GM19397 (cell line): ENCODE results near the gene TSC22D1.
"Not testable (repeated sequence)": the region's sequence is repeated elsewhere in the genome, so short reads cannot be mapped to it uniquely, and the experiment has no call there.

Experiments used
- ATAC-seq: cut with Tn5 transposase; IDR thresholded peaks from one replicate; pipeline ENCODE4 v1.9.1; 2021; ENCODE audit warnings: mild to moderate bottlenecking, moderate library complexity; ENCODE audit not compliant: unreplicated experiment

Gene TSC22D1

DNA sequence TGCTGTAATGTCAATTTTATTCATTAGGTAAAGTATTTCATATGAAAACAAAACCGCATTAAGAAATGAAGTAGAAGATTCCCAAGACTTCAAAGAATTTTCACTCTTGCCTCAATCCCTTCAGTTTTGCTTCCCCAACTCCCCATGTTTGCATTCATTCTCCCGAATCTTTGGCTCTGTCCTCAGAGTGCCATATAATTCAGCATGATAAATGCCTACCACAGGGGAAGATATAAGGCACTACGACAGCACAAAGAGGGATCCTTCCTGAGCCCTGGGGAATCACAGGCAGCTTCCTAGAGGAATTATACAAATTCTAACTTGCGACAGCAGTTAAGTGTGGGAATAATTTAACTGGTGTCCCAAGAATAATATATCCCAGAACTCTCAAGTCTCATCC is 68.5 kb downstream of the TSC22D1 start:
- ATAC-seq = no peak

DNA sequence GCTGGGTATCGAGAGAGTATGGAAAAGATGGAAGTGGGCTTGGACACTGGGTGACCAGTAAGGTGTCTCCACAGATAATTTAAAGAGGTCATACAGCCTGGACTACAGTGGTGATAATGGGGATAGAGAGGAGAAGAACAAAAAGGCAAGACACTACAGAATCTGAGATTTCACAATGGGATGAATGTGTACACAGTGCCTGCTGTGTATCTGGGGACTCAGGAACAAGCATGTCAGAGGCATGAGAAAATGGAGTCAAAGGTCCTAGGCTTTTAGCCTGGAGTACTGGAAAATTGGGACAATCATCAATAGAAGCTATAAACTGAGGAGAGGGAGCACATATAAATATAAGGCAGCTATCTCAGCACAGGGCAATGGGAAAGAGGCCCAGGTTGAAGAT is 69.4 kb downstream of the TSC22D1 start:
- no peak for ATAC-seq

DNA sequence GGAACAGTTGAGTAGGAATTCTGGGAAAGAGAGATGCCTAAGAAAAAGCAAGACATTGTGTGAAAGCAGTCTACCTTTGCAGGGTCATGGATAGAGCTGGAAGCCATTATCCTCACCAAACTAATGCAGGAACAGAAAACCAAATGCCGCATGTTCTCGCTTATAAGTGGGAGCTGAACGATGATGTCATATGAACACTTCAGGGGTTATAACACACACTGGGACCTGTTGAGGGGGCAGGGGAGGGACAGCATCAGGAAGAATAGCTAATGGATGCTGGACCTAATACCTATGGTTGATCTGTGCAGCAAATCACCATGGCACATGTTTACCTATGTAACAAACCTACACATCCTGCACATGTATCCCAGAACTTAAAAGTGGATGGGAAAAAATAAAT is 69.9 kb downstream of the TSC22D1 start:
- ATAC-seq = no peak

DNA sequence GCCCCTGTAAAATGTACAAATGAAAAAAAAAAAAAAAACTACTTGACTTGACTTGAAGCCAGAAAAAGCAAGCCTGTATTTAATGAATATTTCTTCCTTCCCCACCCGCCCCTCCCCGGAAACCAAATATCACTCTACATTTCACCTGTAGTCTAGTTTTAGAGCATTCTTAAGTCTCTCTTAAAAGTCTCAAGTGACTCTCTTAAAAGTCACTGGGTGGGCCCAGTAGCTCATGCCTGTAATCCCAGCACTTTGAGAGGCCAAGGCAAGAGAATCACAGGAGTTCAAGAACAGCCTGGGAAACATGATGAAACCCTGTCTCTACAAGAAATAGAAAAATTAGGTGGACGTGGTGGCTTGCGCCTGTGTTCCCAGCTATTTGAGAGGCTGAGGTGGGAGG is 72.0 kb downstream of the TSC22D1 start:
- ATAC-seq = no peak

DNA sequence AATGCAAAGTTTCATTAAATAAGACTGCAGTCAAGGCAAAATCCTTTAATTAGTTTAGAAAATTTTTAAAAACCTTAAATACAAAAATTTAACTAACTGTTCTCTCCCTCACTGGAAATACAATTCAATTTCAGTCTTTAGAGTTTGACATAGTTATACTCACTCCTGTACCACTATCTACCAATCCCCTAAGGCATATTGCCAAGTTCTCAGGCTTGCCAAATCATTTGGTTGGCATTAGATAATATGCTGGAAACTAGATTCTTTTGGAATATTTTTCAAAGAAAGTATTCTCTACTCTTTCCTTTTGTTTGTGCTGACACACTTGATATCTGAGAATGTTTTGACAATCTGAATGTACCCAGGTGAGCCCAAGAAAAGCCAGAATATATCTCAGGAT is 77.2 kb downstream of the TSC22D1 start:
- ATAC-seq = no peak

DNA sequence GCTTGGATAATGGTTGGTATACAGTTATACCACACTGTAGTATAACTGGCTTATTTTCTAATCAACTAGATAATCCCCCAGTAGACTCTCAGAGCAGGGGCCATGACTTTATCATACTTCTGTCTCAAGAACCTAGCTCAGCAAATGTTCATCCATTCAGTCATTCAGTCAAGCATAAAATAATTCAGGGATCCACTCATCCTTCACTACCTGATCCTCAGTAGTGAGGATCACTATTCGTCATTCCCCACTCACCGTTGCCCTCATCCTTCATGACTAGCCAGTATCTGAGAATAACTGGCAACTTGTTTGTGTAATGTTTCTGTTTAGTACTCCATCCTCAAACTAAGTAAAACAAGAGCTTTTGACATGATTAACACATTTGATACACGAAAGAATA is 77.6 kb downstream of the TSC22D1 start:
- ATAC-seq = no peak

DNA sequence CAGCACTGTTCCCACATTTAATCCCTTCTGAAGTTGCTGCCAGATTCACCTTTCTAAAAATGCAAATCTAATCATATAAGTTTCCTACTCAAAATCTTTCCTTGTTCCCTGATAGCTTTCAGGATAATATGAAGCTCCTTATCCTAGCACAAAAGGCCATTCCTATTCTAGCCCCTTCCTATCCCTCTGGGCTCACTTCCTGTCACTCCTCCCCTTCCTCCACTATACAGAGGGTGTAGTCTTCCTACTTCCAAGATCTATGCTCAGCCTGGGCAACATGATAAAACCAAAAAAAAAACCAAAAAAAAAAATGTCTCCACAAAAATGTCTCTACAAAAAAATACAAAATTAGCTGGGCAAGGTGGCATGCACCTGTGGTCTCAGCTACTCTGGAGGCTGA is 78.3 kb downstream of the TSC22D1 start:
- ATAC-seq = no peak

DNA sequence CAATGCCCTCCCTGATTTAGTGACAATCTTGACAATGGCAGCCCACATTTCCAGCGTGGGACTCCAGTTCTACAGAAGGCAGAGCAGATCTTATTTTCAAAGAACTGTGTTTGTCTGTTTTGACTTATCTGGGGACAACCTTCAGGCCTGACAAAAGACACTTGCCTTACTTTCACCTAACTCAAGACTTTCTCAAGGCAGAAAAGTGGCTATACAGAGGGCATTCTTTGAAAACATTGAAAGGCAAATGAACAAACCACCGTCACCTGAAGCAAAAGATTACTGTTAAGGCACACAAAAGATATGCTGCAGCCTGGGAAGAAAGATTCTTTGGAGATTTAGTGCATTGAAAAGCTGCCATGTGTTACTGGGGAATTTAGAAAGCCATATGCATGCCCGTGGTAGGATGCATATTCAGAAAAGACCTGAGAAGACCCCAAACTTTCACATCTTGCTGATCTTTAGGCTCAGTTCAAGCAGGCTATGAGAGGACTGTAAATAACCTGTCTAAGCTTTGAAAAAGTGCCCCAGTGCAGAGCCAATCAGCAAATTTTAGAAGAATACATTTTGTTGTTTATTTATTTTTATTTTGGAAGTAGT is 82.8 kb downstream of the TSC22D1 start:
- ATAC-seq = no peak

DNA sequence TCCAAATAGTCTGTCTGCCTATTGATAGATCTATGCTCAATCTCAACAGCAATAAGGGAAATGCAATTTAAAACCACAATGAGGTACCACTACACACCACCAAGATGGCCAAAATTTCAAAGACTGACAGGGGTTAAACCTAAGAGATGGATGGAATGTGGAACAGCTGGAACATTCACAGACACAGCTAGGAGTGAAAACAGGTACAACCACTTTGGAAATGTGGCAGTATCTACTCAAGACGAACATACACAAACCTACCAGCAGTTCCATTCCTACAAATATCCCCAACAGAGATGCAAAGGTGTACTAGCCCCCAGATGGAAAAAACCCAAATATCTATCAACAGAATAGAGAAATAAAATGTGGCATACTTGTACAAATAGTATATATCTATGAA is 86.4 kb downstream of the TSC22D1 start:
- no peak for ATAC-seq

DNA sequence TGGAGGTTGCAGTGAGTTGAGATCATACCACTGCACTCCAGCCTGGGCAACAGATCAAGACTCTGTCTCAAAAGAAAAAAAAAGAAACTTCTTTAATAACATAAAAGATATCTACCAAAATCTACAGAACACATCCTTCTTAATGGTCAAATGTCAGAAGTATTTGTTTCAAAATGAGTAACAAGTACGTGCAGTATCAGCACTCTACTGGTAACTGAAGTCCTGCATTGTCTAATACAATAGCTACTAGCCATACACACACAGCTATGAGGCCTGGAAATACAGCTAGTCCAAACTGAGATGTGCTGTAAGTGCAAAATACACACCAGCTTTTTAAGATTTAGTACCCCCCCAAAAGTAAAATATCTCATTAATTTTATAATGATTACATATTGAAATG is 88.1 kb downstream of the TSC22D1 start:
- no peak for ATAC-seq

DNA sequence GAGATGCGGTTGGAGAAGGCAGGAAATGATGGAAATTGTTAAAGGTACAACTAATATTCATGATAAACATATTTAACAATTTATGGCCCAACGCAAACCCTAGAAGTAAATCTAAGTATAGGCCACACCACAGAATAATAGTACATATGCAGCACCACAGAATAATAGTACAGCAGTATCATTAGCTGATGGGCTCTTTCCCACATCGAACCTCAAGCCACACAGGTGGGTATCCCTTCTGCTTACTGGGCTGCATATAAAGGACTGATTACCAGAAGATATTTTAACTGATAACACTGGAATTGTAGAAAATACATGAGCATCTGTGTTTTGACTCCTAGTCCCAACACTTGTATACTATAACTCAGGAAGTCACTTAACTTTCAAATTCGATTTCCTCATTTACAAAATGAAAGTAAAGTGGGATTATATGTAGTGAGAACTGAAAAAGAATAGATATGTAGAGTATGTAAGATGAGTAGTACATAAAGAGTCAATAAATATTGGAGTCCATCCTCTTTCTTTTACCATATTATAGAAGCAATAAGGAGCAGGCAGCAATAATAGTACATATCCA is 91.5 kb downstream of the TSC22D1 start:
- no peak for ATAC-seq

DNA sequence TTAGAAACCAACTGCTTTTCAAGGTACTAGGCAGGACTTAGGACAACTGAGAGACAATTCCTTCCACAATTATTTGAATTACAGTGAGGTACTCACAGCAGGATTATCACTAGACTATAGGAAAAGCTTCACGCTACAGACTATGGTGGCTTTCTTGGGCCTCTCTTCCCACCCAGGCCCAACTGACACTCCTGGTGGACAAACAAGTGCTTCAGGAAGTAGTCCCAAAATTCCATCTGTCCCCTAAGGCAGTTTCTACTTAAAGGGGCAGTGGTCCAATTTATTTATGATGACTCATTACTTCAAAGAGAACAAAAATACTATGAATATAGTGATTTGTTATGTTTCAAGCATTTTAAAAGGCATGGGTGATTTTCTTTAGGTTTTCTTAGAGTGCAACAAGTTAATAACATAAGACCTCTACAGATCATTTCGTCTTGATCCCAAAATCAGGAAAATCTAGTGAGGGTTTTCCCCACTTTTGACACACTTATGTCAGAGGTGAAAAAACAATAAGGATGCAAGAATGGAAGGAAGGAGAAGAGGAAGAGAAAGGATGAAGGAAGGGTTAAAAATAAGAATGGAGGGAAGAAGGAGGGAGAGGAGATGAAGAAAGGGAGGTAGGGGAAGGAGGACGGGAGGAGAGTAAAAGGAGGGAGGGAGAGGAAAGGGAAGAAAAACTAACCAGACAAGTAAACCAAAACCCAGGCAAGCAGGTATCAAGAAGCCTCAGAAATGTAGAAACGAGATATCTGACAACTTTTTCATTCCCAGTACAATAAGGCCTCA is 101.8 kb downstream of the TSC22D1 start:
- ATAC-seq = no peak

DNA sequence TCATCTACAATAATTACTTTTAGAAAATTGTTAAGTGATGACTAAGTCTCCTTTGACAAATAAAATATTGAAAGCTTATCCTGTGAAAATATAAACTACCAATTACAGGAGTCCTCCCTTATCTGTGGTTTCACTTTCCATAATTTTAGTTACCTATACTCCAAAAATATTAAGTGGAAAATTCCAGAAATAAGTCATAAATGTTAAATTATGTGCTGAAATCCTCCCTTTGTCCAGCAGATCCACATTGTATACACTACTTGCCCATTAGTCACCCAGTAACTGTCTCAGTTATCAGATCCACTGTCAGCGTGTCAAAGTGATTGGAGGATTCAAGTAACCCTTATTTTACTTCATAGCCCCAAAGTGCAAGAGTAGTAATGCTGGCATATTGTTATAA is 104.4 kb downstream of the TSC22D1 start:
- no peak for ATAC-seq

DNA sequence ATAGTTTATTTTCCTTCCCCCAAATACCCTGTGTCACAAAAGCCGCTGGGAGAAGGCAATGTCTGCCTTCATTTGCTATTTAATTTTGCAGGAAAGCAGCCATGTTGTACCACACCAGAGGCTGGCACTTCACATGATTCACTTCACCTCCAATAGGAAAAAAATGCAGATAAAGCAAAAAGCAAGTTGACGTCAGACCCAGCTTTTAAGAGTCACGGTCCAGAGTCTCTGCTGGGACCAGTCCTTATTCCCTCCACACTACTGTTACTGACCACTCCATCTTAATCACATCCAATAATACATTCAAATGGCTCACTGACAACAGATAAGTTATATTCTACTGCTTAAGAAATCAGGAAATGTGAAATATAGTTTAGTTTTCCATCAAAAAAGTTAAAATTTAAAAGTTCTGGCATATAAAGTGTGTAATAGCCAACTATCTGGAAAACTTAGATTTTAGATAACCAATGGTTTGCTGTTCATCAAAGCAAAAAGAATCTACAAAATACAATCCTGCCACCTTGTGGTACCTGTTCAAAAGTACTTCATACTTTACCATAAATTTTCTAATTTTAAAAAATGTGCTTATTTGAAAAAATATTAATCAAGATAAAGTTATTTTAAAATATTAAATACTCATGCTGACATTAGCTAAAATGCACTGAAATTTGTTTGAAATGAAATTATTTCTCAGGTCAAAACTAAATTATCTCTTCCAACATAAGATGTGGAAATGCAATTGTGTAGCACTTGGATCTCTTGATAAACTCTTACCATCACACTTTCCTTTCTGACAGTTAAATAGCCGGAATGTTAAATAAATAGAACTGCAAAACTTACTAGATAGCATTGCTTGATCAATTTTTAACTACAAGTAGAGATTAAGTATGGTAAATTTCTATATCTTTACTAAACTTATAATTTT is 105.2 kb downstream of the TSC22D1 start:
- ATAC-seq = no peak

DNA sequence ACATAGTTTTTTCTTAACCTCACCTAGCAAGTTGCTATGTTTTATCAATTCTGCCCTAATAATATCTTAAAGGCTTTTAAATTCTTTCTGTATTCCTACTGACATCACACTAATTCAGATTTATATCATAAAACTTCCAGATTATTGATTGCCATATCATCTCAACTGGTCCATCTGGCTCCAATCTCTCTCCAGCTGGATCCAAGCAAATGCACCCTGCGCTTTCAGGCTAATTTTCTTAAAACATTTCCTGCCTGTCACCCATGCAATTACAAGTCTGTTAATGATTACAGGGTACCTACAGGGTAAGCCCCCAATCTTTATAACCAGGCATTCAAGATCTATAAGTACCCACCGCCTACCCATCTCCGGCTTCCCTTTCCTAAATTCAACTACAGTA is 107.3 kb downstream of the TSC22D1 start:
- ATAC-seq = no peak

DNA sequence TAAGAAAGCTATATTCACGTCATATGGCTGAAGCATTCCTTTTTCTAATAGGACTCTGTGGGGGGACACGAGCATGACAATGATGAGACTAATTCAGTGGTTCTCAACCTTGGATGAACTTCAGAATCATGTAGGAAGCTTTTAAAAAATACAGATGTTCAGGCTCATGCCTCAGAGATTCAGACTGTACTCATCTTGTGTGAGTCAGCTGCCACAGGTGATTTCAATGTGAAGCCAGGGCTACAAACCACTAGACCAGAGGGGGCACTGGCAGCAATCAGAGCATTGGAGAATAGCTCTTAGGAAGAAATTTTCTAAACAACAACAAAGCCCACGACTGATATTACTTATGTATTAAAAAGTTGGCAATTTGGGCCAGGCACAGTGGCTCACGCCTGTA is 110.8 kb downstream of the TSC22D1 start:
- no peak for ATAC-seq

DNA sequence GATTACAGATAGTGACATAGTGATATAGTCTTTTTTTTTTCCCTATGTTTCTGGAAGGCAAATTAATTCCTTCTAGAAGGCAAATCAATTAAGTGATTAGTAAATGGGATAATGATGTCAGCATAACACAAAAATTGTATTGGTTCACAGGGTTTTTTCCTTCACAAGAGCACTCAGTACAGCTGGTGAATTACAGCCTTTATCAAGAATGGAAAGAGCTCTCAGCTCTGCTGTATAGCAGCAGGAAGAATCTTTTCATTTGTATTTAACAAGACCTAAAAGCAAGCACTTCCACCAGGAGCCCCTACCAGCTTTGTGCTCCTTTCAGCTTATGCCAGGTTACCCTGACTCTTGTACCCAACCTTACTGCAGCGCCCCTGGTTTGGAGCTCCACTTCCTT is 111.7 kb downstream of the TSC22D1 start:
- ATAC-seq = no peak

DNA sequence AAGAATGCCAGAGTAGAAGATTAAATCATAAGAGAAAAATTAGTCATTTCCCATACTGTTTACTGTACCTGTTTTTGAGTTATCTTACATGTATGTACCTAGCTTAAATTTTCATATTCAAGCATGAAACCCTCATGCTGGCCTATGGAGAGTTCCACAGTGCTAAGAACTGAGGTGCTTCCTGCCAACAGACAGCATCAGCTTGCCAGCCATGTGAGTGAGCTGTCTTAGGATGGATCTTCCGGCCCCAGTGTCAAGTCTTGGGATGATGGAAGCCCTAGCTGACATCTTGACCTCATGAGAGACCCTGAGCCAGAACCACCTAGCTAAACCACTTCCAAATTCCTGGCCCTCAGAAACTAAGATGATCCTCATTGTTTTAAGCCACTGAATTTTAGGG is 112.4 kb downstream of the TSC22D1 start:
- no peak for ATAC-seq

DNA sequence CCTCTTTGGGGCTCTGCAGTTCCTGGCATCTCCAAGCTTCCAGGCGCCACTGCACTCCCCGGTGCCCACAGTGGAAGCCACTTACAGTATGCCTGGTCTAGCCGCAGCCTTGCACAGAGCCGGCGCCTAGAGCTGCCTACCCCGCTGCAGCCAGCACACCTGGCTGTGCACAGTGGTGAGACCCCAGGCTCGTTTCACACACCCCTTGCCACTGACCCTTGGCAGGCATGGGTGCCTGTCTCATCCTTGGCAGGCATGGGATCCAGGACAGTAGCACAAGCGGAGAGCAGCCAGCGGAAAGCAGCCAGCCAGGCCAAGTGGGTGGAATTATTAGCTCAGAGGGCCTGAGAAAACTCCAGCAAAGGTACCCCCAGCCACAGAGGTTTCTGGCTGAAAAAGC is 116.5 kb downstream of the TSC22D1 start:
- ATAC-seq = no peak

DNA sequence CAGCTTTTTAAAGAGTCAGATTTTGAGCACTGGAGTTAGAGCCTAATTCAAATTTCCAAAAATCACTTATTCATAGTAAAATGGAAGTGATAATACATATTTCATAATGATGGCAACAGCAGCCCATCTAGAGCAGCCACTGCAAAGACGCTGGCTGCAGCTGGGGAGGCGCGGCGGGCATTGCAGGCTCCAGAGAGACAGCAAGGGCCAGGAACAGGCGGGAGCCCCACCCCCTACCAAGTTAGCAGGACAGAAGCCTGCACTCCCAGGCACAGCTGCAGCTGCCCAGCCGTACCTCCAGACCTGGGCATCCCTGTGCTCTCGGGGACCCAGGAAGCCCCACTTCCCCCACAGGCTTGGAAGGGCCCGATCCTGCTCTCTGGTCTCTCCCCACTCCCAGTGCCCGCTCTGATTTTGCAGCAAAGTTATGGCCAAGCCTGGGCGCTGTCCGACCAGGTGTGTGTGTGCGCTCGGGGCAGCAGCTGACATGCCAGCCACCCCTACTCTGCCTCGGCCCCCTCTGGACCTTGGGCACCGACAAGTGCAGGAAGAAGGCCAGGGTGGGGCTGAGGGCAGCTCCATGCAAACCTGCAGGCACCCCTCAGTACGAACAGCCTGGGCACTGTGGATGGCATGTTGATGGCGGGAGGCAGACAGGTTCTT is 117.7 kb downstream of the TSC22D1 start:
- no peak for ATAC-seq

DNA sequence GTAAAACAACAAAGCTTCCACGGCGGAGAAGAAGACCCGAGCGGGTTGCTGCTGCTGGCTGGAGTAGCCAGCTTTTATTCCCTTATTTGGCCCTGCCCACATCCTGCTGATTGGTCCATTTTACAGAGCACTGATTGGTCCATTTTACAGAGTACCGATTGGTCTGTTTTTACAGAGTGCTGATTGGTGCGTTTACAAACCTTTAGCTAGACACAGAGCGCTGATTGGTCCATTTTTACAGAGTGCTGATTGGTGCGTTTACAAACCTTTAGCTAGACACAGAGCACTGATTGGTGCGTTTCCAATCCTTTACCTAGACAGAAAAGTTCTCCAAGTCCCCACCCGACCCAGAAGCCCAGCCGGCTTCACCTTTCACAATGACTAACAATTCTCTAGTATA is 119.9 kb downstream of the TSC22D1 start:
- not testable (repeated sequence) for ATAC-seq
